Stimulated activated naive B cell treated with anti-CD40 and anti-IgM and Interleukin-4, amounts not matched to agents 10 μg/mL and 1 μg/mL and 100 μg/mL, for 72 hours (primary cell): ENCODE results near the gene CYCS.
"Not testable (repeated sequence)": the region's sequence is repeated elsewhere in the genome, so short reads cannot be mapped to it uniquely, and the experiment has no call there.

Source experiments
- ATAC-seq, 2 donors: fragments of 150-1000 bp; cut with Tn5 transposase; replicated peaks; 2 replicates each; pipeline ENCODE4 v1.10.0; 2021; ENCODE audit warnings: moderate library complexity in 1 of 2
- DNase-seq: peaks from one replicate; pipeline ENCODE4 v3.0.0; 2021
- H3K27ac Mint-ChIP-seq: one replicate; pipeline ENCODE4 v1.8.0; 2022; ENCODE audit warnings: mild to moderate bottlenecking, mixed read lengths
- H3K27me3 Mint-ChIP-seq, 2 donors: one replicate each; pipeline ENCODE4 v1.8.0; 2022; ENCODE audit warnings: mixed read lengths in 2 of 2
- H3K36me3 Mint-ChIP-seq, 2 donors: one replicate each; pipeline ENCODE4 v1.8.0; 2022; ENCODE audit warnings: mixed read lengths in 2 of 2, mild to moderate bottlenecking in 1 of 2
- H3K4me1 Mint-ChIP-seq, 2 donors: one replicate each; pipeline ENCODE4 v1.8.0; 2022; ENCODE audit warnings: mixed read lengths in 2 of 2, mild to moderate bottlenecking in 1 of 2
- H3K4me3 Mint-ChIP-seq, 2 donors: one replicate each; pipeline ENCODE4 v1.8.0; 2022; ENCODE audit warnings: mild to moderate bottlenecking in 2 of 2, mixed read lengths in 2 of 2, moderate library complexity in 1 of 2
- H3K9me3 Mint-ChIP-seq, 2 donors: one replicate each; pipeline ENCODE4 v1.8.0; 2022; ENCODE audit warnings: mixed read lengths in 2 of 2, mild to moderate bottlenecking in 1 of 2

The CYCS gene

DNA sequence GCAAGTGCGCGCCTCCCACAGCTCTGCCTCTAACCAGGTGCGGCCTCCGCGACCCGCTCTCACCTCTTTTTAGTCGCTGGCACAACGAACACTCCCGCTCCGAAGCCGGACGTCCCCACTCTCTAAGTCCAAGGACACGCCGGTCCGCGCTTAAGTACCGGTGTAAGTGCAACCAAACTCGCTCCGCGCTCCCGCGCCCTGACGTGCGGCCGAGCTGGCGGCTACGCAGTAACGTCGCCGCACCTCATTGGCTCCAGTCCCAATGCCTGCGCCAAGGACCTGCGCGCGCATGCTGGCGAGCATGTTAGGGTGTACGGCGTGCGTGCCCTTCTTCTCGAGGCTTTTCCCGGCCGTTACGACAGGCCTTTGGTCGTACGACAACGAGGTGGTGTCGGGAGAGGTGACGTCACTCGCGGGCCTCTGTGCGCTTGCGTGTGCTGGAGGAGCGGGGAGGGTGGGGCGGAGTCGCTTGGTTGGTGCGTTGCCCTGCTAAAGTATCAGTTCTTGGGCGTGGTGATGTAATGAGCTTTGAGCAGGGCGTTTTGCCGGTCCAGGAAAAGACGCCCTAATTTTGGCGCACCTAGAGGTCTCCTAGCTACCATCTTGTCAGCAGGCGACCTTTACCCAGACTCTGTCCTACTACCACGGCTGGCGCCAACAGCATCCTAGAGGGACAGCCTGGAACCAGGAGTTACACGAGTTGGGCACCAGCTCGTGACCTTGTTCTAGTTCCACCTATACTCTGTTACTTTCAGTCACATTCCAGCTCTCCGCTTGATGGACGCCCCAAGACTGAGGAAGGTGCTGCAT lies at the start of gene CYCS:
TSS of gene CYCS (minus strand) at position 124 of the 810 bp plus-strand sequence. CDS start 1,141 bp downstream, outside the sequence.
- Mint-ChIP-seq H3K4me1 (peaks cover 15 to 23% of the 10 kb centered on the region in 2 donors), H3K9me3 (no peaks in the 10 kb centered on the region), H3K4me3 (peak within 1 kb of the TSS; percentile 90 to 99), H3K27ac (peak within 1 kb of the TSS; percentile 100), H3K36me3 (peaks cover 29 to 32% of the 10 kb centered on the region in 2 donors), H3K27me3 (no peaks in the 10 kb centered on the region)
- peak; percentile 94 to 95 for ATAC-seq
- peak; percentile 100 for DNase-seq

DNA sequence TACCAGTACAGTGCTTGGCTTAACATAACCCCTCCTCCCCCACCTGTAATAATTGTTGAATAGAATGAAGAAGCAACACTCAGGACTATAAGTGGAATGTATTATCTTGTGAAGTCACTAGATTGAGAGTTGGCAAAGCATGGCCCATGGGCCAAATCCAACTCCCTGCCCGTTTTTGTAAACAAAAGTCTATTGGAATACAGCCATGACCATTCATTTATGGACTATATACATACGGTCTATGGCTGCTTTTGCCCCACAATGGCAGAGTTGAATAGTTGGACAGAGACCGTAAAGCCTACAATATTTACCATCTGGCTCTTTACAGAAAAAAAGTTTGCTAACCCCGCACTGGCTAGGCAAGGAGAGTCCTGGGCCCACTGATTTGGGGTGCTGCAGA lies 48.1 kb upstream of the CYCS start:
- ATAC-seq: no peak
- Mint-ChIP-seq H3K27ac (no peak overlapping the region), H3K4me3 (no peak overlapping the region), H3K4me1 (peaks cover 0 to 5% of the 10 kb centered on the region in 2 donors), H3K9me3 (no peaks in the 10 kb centered on the region), H3K36me3 (peaks cover 16 to 35% of the 10 kb centered on the region in 2 donors), H3K27me3 (no peaks in the 10 kb centered on the region)
- DNase-seq: no peak

DNA sequence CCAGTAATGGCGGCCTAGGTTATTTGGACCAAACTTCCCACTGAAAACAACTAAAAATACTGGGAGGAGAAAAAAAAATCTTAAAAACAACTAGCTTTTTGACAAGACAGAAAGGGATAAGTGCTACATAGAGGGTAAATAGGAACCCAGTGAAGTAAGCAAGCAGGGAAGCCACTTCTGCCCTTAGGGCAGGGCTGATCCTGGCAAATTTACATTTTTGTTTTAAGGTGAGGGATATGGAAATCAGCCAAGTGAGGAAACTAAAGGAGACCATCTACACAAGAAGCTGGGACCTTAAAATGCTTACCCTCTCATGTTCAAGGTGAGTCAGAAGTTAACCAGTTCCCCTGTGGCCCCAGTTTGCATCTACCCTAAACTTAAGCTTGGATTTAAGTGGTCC lies 46.5 kb upstream of the CYCS start:
- H3K4me1 Mint-ChIP-seq: peaks cover 0 to 5% of the 10 kb centered on the region in 2 donors
- H3K36me3 Mint-ChIP-seq: peaks cover 16 to 25% of the 10 kb centered on the region in 2 donors
- no peak overlapping the region for H3K4me3 Mint-ChIP-seq
- no peaks in the 10 kb centered on the region for H3K9me3 Mint-ChIP-seq
- no peak overlapping the region for H3K27ac Mint-ChIP-seq
- DNase-seq (no peak), ATAC-seq (no peak)
- no peaks in the 10 kb centered on the region for H3K27me3 Mint-ChIP-seq

DNA sequence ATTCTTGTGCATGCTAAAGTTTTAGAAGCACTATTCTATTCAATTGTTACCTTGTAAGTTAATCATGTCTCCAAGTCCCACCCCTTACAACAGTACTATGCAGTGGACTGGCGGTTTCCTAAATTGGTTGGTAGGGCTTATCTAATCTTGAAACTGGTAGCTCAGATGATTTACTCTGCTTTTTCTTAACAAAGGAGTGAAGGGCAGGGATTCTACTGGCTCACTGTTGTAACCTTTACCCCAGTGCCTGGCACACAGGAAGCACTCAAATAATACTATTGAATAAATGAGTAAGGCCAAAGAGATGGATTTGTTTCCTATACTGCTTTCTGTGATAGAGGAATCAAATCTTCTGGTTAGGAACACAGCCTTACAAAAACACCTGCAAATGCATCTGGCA lies 46.0 kb upstream of the CYCS start:
- Mint-ChIP-seq H3K9me3 (no peaks in the 10 kb centered on the region), H3K27me3 (no peaks in the 10 kb centered on the region), H3K36me3 (peaks cover 16 to 24% of the 10 kb centered on the region in 2 donors), H3K27ac (no peak overlapping the region), H3K4me1 (peaks cover 0 to 5% of the 10 kb centered on the region in 2 donors), H3K4me3 (no peak overlapping the region)
- ATAC-seq (no peak), DNase-seq (no peak)

DNA sequence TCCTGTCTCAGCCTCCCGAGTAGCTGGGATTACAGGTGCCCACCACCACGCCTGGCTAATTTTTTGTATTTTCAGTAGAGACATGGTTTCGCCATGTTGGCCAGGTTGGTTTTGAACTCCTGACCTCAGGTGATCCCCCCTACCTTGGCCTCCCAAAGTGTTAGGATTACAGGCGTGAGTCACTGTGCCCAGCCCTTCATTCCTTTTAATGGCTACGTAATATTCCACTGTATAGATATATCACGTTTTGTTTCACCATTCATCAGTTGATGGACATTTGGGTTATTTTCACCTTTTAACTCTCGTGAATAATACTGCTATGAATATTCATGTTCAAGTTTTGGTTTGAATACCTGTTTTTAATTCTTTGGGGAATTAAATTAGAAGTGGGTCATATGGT lies 44.6 kb upstream of the CYCS start:
- H3K9me3 Mint-ChIP-seq: no peaks in the 10 kb centered on the region
- H3K4me1 Mint-ChIP-seq: peaks cover 0 to 5% of the 10 kb centered on the region in 2 donors
- no peak overlapping the region for H3K4me3 Mint-ChIP-seq
- H3K27ac Mint-ChIP-seq: no peak overlapping the region
- ATAC-seq: no peak
- no peaks in the 10 kb centered on the region for H3K27me3 Mint-ChIP-seq
- no peak for DNase-seq
- H3K36me3 Mint-ChIP-seq: peaks cover 16 to 25% of the 10 kb centered on the region in 2 donors

DNA sequence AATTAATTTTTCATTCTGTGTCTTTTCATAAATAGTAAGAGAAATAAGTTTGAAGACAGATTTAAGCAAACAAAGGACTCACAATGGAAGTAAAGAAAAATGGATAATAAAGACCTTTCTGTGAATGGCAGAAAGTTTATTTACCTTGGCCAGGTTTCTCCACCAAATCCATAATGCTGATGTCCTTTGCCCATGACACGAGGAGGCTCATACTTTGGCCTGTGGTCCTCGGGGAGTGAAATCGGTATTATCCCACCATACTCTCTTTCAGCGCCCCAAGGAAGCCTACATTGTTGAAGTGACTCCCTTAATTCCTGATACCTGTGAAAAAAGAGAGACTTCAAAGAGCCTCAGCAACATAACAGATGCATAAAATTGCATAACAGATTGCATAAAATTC lies 43.1 kb upstream of the CYCS start:
- Mint-ChIP-seq H3K27ac (no peak overlapping the region), H3K9me3 (no peaks in the 10 kb centered on the region), H3K36me3 (peaks cover 16 to 25% of the 10 kb centered on the region in 2 donors), H3K27me3 (no peaks in the 10 kb centered on the region), H3K4me1 (peaks cover 0 to 5% of the 10 kb centered on the region in 2 donors), H3K4me3 (no peak overlapping the region)
- no peak for DNase-seq
- ATAC-seq: no peak

DNA sequence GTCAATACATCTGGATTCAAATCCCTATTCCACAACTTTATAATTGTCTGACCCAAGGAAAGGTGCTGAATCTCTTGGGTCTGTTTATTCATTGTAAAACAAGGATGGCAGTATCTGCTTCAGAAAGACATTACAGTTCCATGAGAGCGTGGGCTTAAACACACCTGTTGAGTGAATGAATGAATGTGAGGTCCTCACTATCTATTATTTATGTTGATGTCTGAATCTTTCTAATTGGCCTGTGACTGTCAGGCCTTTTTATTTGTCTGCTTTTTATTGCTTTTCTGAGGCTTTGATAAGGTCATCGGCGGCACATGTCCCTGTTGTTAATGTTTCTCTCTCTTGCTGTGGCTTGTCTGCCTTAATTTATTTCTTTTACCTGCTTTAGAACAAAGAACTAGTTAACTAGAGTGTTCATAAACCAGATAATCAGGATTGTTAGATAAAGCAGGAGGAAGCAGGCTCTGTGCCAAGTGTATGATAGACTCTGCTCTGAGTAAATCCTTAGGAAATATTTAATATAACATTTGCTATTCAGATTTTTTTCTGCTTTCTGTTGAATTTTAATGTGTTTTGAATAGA lies 42.3 kb upstream of the CYCS start:
- Mint-ChIP-seq H3K27me3 (no peaks in the 10 kb centered on the region), H3K27ac (no peak overlapping the region), H3K36me3 (peaks cover 12 to 21% of the 10 kb centered on the region in 2 donors), H3K4me3 (no peak overlapping the region), H3K4me1 (peaks cover 0 to 4% of the 10 kb centered on the region in 2 donors), H3K9me3 (no peaks in the 10 kb centered on the region)
- DNase-seq (no peak), ATAC-seq (no peak)

DNA sequence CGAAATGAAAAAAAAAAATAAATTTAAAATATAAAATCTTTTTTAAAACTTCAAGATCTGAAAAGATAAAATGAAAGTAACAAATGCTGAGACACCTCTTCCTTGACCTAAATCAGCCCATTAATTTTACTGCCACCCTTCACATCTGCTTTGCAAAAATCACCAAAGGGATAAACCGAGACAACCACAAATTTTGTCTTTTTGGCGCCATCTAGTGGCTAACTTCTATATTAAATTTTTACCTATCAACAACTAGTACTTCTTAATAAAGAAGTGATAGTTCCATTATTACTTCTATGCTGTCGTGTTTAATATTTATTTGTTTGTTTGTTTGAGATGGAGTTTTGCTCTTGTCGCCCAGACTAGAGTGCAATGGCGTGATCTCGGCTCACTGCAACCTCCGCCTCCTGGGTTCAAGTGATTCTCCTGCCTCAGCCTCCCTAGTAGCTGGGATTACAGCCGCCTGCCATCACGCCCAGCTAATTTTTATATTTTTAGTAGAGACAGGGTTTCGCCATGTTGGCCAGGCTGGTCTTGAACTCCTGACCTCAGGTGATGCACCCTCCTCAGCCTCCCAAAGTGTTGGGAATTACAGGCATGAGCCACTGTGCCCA lies 35.0 kb upstream of the CYCS start:
- peak in 1 of 2 donors; percentile 56 for ATAC-seq
- H3K9me3 Mint-ChIP-seq, DNase-seq, H3K27me3 Mint-ChIP-seq, H3K4me1 Mint-ChIP-seq, H3K27ac Mint-ChIP-seq, H3K4me3 Mint-ChIP-seq: not testable (repeated sequence)
- H3K36me3 Mint-ChIP-seq: peaks cover 6 to 29% of the 10 kb centered on the region in 2 donors

DNA sequence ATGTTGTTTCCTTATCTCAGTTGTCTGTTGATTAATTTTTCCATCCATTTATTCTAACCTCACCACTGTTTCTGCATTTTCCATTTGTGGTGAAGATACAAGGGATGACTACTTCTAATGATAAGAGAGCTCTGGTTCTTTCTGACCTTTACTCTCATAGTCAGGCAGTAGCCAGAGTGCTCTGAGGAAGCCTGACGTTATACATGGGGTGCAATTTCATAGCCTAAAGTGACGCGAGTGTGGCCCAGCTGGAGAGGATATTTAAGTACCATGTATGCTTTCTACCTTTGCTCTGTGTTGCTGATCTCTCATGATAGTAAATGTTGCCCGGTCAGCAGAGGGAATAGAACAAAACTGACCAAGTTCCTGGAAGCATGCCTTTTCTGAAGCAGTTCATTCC lies 33.9 kb upstream of the CYCS start:
- Mint-ChIP-seq H3K4me1 (peaks cover 0 to 1% of the 10 kb centered on the region in 2 donors), H3K27me3 (no peaks in the 10 kb centered on the region), H3K4me3 (no peak overlapping the region), H3K9me3 (no peaks in the 10 kb centered on the region), H3K36me3 (peaks cover 14 to 35% of the 10 kb centered on the region in 2 donors), H3K27ac (no peak overlapping the region)
- ATAC-seq: no peak
- no peak for DNase-seq

DNA sequence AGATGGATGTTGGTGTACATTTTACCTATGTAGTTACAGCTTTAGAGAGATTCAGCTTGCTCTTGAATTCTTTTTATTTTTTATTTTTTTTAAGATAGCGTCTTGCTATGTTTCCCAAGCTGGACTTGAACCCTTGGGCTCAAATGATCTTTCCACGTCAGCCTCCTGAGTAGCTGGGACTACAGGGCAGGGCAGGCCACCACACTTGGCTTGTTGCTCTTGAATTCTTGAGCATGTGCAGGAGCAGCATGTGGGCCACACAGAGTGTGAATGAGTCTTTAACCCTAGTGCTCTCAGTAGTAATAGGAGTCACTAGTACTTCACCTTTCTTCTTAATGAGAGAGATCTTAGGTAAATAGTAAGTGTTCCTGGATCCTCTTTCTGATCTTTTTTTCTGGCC lies 26.7 kb upstream of the CYCS start:
- Mint-ChIP-seq H3K27ac (no peak overlapping the region), H3K9me3 (no peaks in the 10 kb centered on the region), H3K27me3 (no peaks in the 10 kb centered on the region), H3K36me3 (peaks cover 37 to 60% of the 10 kb centered on the region in 2 donors), H3K4me1 (no peaks in the 10 kb centered on the region), H3K4me3 (no peak overlapping the region)
- ATAC-seq (no peak), DNase-seq (no peak)

DNA sequence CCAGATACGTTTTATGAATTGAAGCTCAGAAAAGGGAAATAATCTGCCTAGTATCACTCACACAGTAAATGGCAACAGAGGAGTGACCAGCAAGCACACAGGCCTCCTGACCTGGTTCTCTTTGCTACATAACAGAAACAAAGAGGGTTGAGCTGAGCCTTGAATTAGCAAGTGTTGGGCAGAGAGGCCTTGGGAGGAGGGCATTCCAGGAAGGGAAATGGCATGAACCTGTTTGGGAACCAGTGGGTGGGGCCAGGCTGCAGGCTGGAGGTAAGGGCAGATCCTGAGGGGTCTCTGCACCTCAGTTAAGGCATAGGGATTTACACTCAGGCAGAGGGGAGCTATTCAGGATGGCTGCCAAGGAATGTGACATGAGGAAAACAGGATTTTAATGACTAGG lies 24.8 kb upstream of the CYCS start:
- Mint-ChIP-seq H3K9me3 (no peaks in the 10 kb centered on the region), H3K4me3 (no peak overlapping the region), H3K27ac (no peak overlapping the region), H3K27me3 (no peaks in the 10 kb centered on the region), H3K36me3 (peaks cover 42 to 63% of the 10 kb centered on the region in 2 donors), H3K4me1 (no peaks in the 10 kb centered on the region)
- no peak for DNase-seq
- ATAC-seq: no peak

DNA sequence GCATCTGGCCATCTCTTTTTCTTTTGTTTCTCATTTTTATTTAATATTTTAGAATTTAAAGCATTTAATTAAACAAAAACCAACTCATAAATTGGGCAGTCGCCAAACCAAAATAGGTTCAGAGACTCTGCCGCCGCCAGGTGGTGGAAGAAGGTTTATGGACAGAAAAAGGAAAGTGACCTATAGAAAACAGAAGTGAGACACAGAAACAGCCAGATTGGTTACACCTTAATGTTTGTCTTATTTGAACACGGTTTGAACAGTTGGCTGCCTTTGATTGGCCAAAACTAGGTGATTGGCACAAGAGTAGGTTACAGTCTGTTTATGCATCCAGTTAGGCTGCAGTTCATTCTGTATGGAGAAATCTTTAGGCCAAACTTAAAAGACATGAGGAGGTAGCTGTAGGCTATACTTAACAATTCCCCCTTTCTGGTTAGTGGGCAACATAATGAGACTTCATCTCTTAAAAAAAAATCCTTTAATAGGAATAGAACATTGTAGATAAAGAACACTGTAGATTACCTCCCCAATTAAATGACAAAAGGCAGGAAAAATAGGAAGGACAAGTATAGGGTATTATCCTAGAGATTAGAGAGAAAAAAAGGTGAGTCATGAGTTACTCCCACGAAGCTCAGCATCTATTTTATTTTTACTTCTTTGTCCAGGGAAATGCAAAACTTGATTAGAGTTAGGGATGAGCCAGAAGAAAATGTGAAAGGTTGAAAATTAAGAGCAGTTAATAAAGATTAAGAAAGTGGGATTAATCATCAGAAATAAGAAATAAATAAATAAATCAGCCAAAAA lies 23.9 kb upstream of the CYCS start:
- ATAC-seq (peak; percentile 34 to 41), DNase-seq (no peak)
- H3K27me3 Mint-ChIP-seq: no peaks in the 10 kb centered on the region
- no peaks in the 10 kb centered on the region for H3K4me1 Mint-ChIP-seq
- no peak overlapping the region for H3K4me3 Mint-ChIP-seq
- no peak overlapping the region for H3K27ac Mint-ChIP-seq
- H3K9me3 Mint-ChIP-seq: no peaks in the 10 kb centered on the region
- H3K36me3 Mint-ChIP-seq: peaks cover 37 to 54% of the 10 kb centered on the region in 2 donors

DNA sequence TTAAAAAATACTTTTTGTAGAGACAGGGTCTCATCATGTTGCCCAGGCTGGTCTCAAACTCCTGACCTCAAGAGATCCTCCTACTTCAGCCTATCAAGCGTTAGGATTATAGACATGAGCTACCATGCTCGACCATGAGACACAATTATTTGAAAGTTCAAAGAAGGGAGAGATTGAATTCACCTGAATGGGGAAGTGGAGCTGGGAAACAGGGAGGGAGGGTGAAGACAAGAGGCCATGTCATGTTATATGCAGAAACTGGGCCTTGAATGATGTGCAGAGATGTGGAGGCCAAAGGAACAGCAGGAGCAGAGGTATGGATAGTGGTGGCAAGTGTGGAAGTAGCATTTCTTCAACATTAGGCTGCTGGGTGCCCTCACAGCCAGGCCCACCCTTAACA lies 18.7 kb upstream of the CYCS start:
- H3K27me3 Mint-ChIP-seq: no peaks in the 10 kb centered on the region
- DNase-seq (no peak), ATAC-seq (no peak)
- peaks cover 18 to 20% of the 10 kb centered on the region in 2 donors for H3K36me3 Mint-ChIP-seq
- H3K9me3 Mint-ChIP-seq: no peaks in the 10 kb centered on the region
- no peak overlapping the region for H3K4me3 Mint-ChIP-seq
- H3K4me1 Mint-ChIP-seq: no peaks in the 10 kb centered on the region
- H3K27ac Mint-ChIP-seq: no peak overlapping the region

DNA sequence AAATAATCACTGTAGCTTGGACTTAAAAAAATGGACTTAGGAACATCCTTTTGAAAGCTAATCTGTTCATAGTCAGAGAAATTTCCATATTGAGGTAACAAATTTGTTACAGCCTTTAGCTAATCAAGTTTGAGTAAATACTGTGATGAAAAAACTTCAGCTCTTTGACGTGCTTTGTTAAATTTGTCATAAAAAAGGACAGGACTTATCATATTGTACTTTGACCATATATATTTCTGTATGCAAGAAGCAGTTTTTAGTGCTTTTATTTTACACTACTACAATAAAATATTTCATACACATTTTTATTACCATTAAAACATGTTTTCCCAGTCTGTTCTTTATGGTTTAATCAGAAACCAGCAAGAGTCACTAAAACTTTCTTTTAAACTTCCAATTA lies 14.5 kb upstream of the CYCS start:
- no peaks in the 10 kb centered on the region for H3K4me1 Mint-ChIP-seq

More for the DNA sequence above, 14.5 kb upstream of the CYCS start:
- no peak overlapping the region for H3K27ac Mint-ChIP-seq
- H3K27me3 Mint-ChIP-seq: no peaks in the 10 kb centered on the region
- H3K36me3 Mint-ChIP-seq: peaks cover 1 to 11% of the 10 kb centered on the region in 2 donors
- no peak for DNase-seq
- no peak overlapping the region for H3K4me3 Mint-ChIP-seq
- ATAC-seq: no peak
- no peaks in the 10 kb centered on the region for H3K9me3 Mint-ChIP-seq
